Measurements from ENCODE around the gene CCT6A.
"Not testable (repeated sequence)": the region's sequence is repeated elsewhere in the genome, so short reads cannot be mapped to it uniquely, and the experiment has no call there.

The CCT6A gene

GRCh38 chr7:56099653-56100052 is 48.1 kb downstream of the CCT6A start:
- no peak for DNase-seq (ENCODE audit: low spot score)

DNA sequence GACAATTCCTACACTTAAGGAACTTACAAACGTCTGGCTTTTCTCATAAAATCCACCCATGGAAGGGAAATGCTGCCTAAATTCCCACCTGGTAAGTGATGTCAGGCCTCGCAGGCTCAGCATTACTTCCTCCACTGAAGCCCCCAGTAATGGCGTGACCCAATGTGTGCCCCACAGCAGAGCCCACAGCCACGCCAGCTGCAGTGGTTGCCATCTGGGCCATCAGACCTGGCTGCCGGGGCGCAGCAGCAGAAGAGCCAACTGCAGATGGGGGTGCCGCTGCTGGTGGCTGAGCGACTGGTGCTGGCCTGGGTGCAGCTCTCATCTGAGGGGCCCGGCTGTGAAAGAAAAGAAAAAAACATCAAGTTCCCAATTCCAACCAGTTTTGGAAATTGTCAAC is 52.6 kb downstream of the CCT6A start:
- DNase-seq (ENCODE audit: low spot score): not testable (repeated sequence)

DNA sequence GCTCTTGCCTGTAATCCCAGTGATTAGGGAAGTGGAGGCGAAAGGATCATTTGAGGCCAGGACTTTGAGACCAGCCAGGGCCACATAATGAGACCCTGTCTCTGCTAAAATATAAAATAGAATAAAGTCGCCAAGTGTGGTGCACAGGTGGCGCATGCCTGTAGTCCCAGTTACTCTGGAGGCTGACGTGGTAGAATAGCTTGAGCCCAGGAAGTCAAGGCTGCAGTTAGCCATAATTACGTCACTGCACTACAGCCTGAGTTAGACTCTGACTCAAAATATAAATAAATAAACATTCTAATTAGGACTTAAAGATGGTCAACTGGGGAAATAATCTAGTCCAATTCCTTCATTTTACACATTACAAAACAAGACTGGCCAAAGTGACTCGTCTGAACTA is 53.9 kb downstream of the CCT6A start:
- no peak for DNase-seq (ENCODE audit: low spot score)

- peak; percentile 92 for DNase-seq (ENCODE audit: low spot score)
Measured at GRCh38 chr7:56106108-56107073, 54.8 kb downstream of the CCT6A start, which contains the start of gene CHCHD2. Gene CHCHD2, minus strand, starts transcription at chr7:56106476. Its CDS starts 63 bp downstream, at chr7:56106413.

- no peak for DNase-seq (ENCODE audit: low spot score)
Measured at GRCh38 chr7:56107954-56108258, 56.3 kb downstream of the CCT6A start.

- DNase-seq (ENCODE audit: low spot score): no peak
Measured at GRCh38 chr7:56110611-56111010, 59.0 kb downstream of the CCT6A start.

DNA sequence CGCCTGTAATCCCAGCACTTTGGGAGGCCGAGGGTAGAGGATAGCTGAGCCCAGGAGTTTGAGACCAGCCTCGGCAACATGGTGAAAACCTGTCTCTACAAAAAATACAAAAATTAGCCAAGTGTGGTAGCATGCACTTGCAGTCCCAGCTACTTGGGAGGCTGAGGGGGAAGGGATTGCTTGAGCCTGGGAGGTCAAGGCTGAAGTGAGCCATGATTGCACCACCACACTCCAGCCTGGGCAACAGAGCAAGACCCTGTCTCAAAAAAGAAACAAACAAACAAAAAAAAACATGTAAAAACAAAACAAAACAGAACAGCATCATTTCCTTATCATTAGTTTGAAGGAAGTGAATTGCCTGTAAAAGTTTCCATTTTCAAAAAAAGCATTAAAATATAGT is 60.7 kb downstream of the CCT6A start:
- DNase-seq (ENCODE audit: low spot score): not testable (repeated sequence)
